A549 treated with ZK216348 at 1 μM for 4 hours (cell line): ENCODE measurements around the gene PELI3. TPM values are rescaled to one million over a fixed set of nuclear protein-coding genes. Genes with fewer than 3 reads are reported as not detected.

Source experiments
- total RNA-seq: library from RNA; stranded (reverse); fragments of 200-300 nt; extraction: Qiagen RNA extraction; gene quantifications from 5 replicates; pipeline ENCODE4 v1.2.3, GENCODE V29; 2022; ENCODE audit warnings: low read depth

PELI3 gene, protein sequence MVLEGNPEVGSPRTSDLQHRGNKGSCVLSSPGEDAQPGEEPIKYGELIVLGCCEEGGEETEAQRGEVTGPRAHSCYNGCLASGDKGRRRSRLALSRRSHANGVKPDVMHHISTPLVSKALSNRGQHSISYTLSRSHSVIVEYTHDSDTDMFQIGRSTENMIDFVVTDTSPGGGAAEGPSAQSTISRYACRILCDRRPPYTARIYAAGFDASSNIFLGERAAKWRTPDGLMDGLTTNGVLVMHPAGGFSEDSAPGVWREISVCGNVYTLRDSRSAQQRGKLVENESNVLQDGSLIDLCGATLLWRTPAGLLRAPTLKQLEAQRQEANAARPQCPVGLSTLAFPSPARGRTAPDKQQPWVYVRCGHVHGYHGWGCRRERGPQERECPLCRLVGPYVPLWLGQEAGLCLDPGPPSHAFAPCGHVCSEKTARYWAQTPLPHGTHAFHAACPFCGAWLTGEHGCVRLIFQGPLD
- 3.1 to 6.5 TPM (median 5.5 TPM) in 5 replicates for total RNA-seq

DNA sequence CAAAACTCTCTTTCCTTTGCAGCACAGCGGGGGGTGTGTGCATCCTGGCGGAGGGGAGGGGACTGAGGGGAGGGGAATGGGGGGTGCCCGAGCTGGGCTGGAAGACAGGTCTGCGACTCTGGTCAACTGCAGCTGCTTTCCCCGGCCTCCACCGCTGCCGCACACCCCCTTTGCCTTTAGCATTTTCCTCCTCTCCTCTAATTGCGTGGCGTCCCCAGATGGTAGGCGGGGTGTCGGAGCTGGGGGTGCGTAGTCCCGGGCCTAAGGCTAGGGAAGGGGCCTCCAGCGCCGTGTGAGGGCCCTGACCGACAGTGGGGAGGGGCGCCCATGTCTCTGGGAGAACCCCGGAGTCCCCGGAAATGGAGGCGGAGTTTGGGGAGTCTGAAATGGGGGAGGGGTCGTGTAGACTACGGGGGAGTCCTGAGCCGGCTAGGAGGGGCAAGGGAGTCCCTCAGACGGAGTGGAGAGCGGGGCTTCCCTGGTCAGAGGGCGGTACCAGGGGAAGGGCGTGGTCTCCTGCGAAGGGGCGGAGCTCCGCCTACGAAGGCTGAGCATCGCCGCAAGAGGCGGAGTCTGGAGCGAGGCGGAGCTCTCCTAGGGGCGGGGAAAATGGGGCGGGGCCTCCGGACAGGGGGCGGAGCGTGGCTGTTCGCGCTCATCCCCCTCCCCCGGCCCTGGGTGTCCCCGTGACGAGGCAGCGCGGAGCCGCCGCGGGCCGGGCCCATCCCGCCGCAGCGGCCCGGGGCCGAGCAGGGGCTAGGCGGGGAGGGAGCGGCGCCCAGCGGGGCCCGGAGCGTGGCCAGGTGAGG, at the start of gene PELI3:
Gene PELI3, plus strand, starts transcription at position 681 of the 809 bp plus-strand sequence. CDS start 1,224 bp downstream, outside the sequence.

DNA sequence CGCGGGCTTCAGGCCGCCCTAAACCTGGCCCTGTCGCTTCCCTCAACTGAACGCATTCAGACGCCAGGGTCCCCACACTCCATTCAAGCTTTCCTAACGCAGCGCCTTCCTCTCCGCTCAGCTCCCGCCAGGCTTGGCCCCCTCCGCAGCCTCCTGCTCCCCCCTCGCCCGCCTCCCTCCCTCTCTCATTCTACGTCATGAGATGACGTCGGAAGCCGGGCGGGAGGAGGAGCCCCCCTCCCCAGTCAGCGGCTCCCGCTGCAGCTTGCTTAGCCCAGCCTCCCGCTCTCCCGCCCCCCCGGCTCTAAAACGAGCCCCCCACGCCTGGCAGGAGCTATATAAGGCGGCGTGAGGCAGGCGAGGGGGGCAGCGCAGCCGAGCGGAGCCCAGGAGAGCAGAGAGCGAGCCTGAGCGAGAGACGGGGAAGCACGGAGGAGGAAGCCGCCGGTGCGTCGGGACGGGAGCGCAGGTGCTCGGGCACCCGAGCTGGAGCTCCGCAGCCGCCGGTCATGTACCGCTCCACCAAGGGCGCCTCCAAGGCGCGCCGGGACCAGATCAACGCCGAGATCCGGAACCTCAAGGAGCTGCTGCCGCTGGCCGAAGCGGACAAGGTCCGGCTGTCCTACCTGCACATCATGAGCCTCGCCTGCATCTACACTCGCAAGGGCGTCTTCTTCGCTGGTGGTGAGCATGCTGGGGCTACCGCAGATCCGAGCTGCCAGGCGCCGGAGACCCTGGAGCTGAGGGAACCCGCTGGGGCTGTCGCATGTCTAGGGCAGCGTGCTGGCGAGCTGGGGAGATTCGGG, 45.8 kb upstream of the PELI3 start, which contains the start of gene NPAS4:
Gene NPAS4, plus strand, starts transcription at position 365 of the 806 bp plus-strand sequence. Its CDS starts 145 bp downstream, at position 510.

GRCh38 chr11:66438504-66439466, 27.9 kb upstream of the PELI3 start, which contains the start of gene MRPL11:
Gene MRPL11 (minus strand): TSS chr11:66438848. CDS start chr11:66438754, 94 bp downstream.

GRCh38 chr11:66480117-66480938, 13.6 kb downstream of the PELI3 start, which contains the start of gene DPP3:
Gene DPP3 (plus strand): TSS chr11:66480434. CDS start chr11:66482201, 1,767 bp downstream.

DNA sequence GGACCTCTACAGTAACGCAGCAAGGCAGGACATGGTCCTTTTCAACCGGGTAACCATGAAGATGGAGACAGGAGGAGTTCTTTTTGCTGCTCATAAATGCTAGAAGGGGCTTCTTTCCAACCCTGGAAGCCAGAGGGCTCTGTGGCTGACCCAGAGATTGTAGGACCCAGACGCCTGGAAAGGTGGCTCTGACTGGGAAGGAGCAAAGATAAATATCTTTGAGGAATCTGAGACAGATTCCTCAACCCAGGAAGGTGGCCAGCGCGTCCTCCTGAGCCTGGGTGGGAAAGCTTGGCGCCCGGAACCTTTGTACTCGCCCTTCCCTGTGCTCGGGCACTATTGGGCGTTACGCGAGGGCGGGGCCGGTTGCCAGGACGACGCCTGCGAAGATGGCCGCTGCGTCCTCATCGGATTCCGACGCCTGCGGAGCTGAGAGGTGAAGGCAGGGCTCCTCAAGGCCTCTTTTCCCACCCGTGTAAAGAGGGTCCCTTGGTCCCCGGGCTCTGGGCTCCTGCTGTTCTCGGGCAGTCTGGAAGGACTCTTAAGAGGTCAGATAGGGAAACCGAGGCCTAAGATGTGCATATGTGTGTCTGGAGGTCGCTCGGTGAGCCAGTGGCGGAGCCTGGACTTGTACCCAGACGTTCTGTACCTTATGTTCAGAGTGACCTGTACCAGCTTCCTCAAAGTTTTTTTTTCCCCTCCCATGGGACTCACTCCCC, 43.7 kb downstream of the PELI3 start, which contains the start of gene BBS1:
Gene BBS1, plus strand, starts transcription at position 365 of the 719 bp plus-strand sequence. Its CDS starts 25 bp downstream, at position 390.

Other genes with a start within 250 kb of the PELI3 start
- gene KLC2, start 209.2 kb upstream of the PELI3 start, total RNA-seq: 29.5 to 52.1 TPM (median 46.6 TPM) in 5 replicates
- gene RAB1B, start 198.3 kb upstream of the PELI3 start, total RNA-seq: 103 to 154 TPM (median 150 TPM) in 5 replicates
- gene CNIH2, start 188.7 kb upstream of the PELI3 start, total RNA-seq: 0.88 to 2.7 TPM (median 1.7 TPM) in 5 replicates
- gene YIF1A, start 177.8 kb upstream of the PELI3 start, total RNA-seq: 84.4 to 117 TPM (median 115 TPM) in 5 replicates
- gene TMEM151A, start 175.0 kb upstream of the PELI3 start, total RNA-seq: 1.2 to 4.3 TPM (median 3.5 TPM) in 5 replicates
- gene CD248, start 149.9 kb upstream of the PELI3 start, total RNA-seq: not detected in 5 replicates
- 26.3 to 36.8 TPM (median 35.7 TPM) in 5 replicates for gene RIN1, start 130.5 kb upstream of the PELI3 start, total RNA-seq
- gene BRMS1, start 121.8 kb upstream of the PELI3 start, total RNA-seq: 68.8 to 102 TPM (median 87.9 TPM) in 5 replicates
- 11.0 to 19.7 TPM (median 18.7 TPM) in 5 replicates for gene B4GAT1, start 119.3 kb upstream of the PELI3 start, total RNA-seq
- 2.5 to 5.8 TPM (median 5.7 TPM) in 5 replicates for gene SLC29A2, start 95.1 kb upstream of the PELI3 start, total RNA-seq
- gene NPAS4, start 45.9 kb upstream of the PELI3 start, total RNA-seq: not detected in 5 replicates
- 81.3 to 121 TPM (median 106 TPM) in 5 replicates for gene MRPL11, start 28.1 kb upstream of the PELI3 start, total RNA-seq
- 49.5 to 57.7 TPM (median 55.3 TPM) in 5 replicates for gene DPP3, start 13.5 kb downstream of the PELI3 start, total RNA-seq
- gene BBS1, start 43.7 kb downstream of the PELI3 start, total RNA-seq: 7.7 to 11.6 TPM (median 9.6 TPM) in 5 replicates
- 5.8 to 15.5 TPM (median 14.5 TPM) in 5 replicates for gene ZDHHC24, start 79.1 kb downstream of the PELI3 start, total RNA-seq
- gene ACTN3, start 80.0 kb downstream of the PELI3 start, total RNA-seq: 0.15 TPM in 1 of 5 replicates, not detected in the others
- 27.1 to 40.9 TPM (median 32.9 TPM) in 5 replicates for gene CTSF, start 101.7 kb downstream of the PELI3 start, total RNA-seq
- 0.55 to 0.85 TPM (median 0.79 TPM) in 5 replicates for gene CCDC87, start 126.2 kb downstream of the PELI3 start, total RNA-seq
- 22.1 to 34.1 TPM (median 30.4 TPM) in 5 replicates for gene CCS, start 126.3 kb downstream of the PELI3 start, total RNA-seq
- gene RBM14, start 149.7 kb downstream of the PELI3 start, total RNA-seq: 60.9 to 78.4 TPM (median 72.6 TPM) in 5 replicates
- 132 to 155 TPM (median 137 TPM) in 5 replicates for gene RBM4, start 171.8 kb downstream of the PELI3 start, total RNA-seq
- 15.4 to 24.4 TPM (median 21.5 TPM) in 5 replicates for gene RBM4B, start 211.0 kb downstream of the PELI3 start, total RNA-seq